MCF 10A (cell line): ENCODE measurements around the gene MYO1D. TPM values are rescaled to one million over a fixed set of nuclear protein-coding genes. Genes with fewer than 3 reads are reported as not detected.

Experiments
- BruUV-seq: library from RNA; stranded (reverse); fragments of 400-500 nt; replicated peaks from 2 replicates; lab custom pipeline; 2021; lab: Mats Ljungman, UMichigan
- CTCF ChIA-PET: fragments of 300-600 bp; sonication (Branson Sonifier 250); formaldehyde crosslinking; extraction: SDS; loops from one replicate; lab custom pipeline; 2021; ENCODE audit warnings: antibody characterized with exemption, inconsistent platforms; lab: Yijun Ruan, JAX
- POLR2A ChIA-PET: fragments of 300-600, 350-650 bp; sonication (Branson Sonifier 250); formaldehyde crosslinking; extraction: SDS; loops from one replicate; lab custom pipeline; 2020; ENCODE audit warnings: antibody characterized with exemption, inconsistent platforms; lab: Yijun Ruan, JAX
- DNase-seq: peaks from one replicate; pipeline ENCODE4 v3.0.0-alpha.2; 2018; ENCODE audit not compliant: unreplicated experiment
- H3K27ac Mint-ChIP-seq: one replicate; pipeline ENCODE4 v1.8.0; 2022; ENCODE audit warnings: mild to moderate bottlenecking, low read depth, mixed read lengths; ENCODE audit not compliant: unreplicated experiment
- H3K27me3 Mint-ChIP-seq: one replicate; pipeline ENCODE4 v1.8.0; 2022; ENCODE audit warnings: mixed read lengths; ENCODE audit not compliant: insufficient read depth, unreplicated experiment
- H3K36me3 Mint-ChIP-seq: one replicate; pipeline ENCODE4 v1.8.0; 2022; ENCODE audit warnings: mild to moderate bottlenecking, moderate library complexity, mixed read lengths; ENCODE audit not compliant: insufficient read depth, unreplicated experiment
- H3K4me1 Mint-ChIP-seq: one replicate; pipeline ENCODE4 v1.8.0; 2022; ENCODE audit warnings: mixed read lengths; ENCODE audit not compliant: insufficient read depth, unreplicated experiment
- H3K4me3 Mint-ChIP-seq: one replicate; pipeline ENCODE4 v1.8.0; 2022; ENCODE audit warnings: mild to moderate bottlenecking, moderate library complexity, mixed read lengths; ENCODE audit not compliant: unreplicated experiment
- H3K9me3 Mint-ChIP-seq: one replicate; pipeline ENCODE4 v1.8.0; 2022; ENCODE audit warnings: mixed read lengths; ENCODE audit not compliant: unreplicated experiment
- intact Hi-C: fragments of 100-400 bp; cut with micrococcal nuclease; formaldehyde crosslinking; loops from 2 replicates; pipeline ENCODE4 v1.14.1; 2022
- total RNA-seq: library from RNA; stranded (reverse); gene quantifications from 2 replicates; pipeline ENCODE4 v1.2.3, GENCODE V29; 2022
- TF ChIP-seq, protein P1 (sequence below): fragments of 200-600 bp; IDR thresholded peaks from one replicate; pipeline ENCODE4 v1.8.0; 2022; ENCODE audit warnings: antibody characterized with exemption, mild to moderate bottlenecking; ENCODE audit not compliant: unreplicated experiment

MYO1D gene
- total RNA-seq, 1 experiment from 2014 or later, result 30.5 TPM

DNA sequence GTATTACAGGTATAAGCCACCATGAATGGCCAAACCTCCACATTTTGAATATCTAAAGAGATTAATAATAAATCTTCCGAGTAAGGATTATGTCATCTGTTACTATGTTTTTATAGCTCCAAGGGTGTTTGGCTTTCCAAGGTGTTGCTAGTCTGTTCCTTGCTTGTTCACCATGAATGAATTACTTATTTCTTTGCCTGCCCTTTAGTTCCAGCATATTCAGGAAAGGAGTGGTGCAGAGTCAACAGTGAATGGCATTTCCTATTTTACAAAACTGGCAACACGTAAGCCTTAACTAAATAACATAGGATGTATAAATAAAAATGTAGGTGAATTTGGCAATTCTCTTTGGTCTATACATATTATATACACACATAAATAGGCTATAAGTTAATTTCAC lies 70.3 kb downstream of the MYO1D start:
- Mint-ChIP-seq H3K4me3 (no peak overlapping the region), H3K27me3 (no peaks in the 10 kb centered on the region), H3K27ac (no peak overlapping the region), H3K36me3 (no peaks in the 10 kb centered on the region), H3K9me3 (no peaks in the 10 kb centered on the region), H3K4me1 (peaks cover 9% of the 10 kb centered on the region)
- BruUV-seq, result no TSS peak
- POLR2A ChIA-PET, result interaction anchor here (0.6 to 1.6 kb wide), 2 partner anchors 22 to 45 kb away, joined by 3 to 8 read pairs; no protein-coding TSS in a partner anchor
- TF ChIP-seq, protein P1, sequence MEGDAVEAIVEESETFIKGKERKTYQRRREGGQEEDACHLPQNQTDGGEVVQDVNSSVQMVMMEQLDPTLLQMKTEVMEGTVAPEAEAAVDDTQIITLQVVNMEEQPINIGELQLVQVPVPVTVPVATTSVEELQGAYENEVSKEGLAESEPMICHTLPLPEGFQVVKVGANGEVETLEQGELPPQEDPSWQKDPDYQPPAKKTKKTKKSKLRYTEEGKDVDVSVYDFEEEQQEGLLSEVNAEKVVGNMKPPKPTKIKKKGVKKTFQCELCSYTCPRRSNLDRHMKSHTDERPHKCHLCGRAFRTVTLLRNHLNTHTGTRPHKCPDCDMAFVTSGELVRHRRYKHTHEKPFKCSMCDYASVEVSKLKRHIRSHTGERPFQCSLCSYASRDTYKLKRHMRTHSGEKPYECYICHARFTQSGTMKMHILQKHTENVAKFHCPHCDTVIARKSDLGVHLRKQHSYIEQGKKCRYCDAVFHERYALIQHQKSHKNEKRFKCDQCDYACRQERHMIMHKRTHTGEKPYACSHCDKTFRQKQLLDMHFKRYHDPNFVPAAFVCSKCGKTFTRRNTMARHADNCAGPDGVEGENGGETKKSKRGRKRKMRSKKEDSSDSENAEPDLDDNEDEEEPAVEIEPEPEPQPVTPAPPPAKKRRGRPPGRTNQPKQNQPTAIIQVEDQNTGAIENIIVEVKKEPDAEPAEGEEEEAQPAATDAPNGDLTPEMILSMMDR, result no peak
- intact Hi-C loops, result no loop called here
- no peak for DNase-seq
- CTCF ChIA-PET, result interaction anchor here (0.5 to 2.7 kb wide), 4 partner anchors 23 to 363 kb away, joined by 3 to 26 read pairs (median 4); partner anchors contain the start of genes MYO1D and PSMD11

DNA sequence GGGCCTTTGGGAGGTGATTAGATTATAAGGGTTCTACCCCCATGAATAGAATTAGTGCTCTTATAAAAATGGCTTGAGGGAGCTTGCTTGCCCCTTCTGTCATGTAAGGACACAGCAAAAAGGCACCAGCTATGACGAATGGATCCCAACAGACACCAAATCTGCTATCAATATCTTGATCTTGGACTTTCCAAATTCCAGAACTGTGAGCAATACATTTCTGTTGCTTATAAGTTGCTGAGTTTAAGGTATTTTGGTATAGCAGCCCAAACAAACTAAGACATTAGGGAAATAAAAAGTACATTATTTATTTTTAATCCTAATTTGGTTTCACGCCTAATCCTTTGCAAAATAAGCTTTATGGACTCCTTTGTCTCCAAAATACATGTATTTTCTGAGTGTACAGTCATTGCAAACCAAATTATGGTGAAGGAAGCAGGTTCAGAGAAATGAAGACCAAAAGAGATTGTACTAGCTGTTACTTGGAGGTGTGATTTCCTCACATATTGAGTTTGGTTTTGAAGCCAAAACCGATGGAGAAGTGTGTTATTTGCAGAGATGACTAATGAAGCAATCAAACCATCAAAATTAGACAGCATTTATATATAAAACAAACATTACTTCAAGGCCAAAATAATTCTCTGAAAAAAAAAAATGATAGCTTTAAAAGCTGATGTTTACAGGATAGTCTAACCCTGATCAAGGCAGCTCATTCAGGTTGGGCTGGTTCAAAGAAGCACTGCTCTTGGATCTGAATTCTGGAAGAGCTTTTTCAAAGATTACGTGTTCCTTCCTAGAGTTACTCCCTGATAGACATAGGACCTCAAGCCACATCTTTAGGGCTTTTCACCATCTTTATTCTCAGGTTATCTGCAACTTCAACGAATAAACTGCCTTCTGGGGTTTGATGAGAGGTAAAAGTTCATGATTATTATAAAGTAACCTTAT lies 71.6 kb downstream of the MYO1D start:
- TF ChIP-seq, protein P1, result no peak
- no peak overlapping the region for H3K4me3 Mint-ChIP-seq
- no peaks in the 10 kb centered on the region for H3K9me3 Mint-ChIP-seq
- ChIA-PET CTCF (interaction anchor here (0.6 to 2.7 kb wide), 5 partner anchors 22 to 176 kb away, joined by 3 to 26 read pairs (median 3); partner anchors contain the start of gene MYO1D), POLR2A (interaction anchor here (0.7 to 1.6 kb wide), 6 partner anchors 22 to 93 kb away, joined by 3 to 8 read pairs (median 4); partner anchors contain the start of gene MYO1D)
- peaks cover 9% of the 10 kb centered on the region for H3K4me1 Mint-ChIP-seq
- DNase-seq, result no peak
- BruUV-seq, result no TSS peak
- H3K36me3 Mint-ChIP-seq, result no peaks in the 10 kb centered on the region
- intact Hi-C loops, result no loop called here
- H3K27me3 Mint-ChIP-seq, result no peaks in the 10 kb centered on the region
- H3K27ac Mint-ChIP-seq, result peak overlapping the region; percentile 33

DNA sequence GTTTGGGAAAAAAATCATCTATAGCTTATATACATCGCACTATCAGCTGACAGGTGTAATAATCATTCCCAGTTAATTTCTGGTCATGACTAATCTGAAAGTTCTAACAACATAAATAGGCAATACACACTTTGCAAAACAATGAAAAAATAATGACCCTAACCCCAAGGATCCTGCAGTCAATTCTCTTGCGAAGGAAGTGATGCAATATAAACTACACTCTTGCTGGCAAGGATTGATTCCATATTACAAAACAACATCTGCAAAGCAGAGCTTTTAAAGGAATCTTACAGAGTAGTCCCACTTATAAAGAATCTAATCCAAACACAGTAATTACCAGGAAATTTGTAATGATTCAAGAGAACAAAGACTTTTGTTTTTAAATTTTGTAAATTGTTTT lies 73.4 kb downstream of the MYO1D start:
- BruUV-seq, result no TSS peak
- Mint-ChIP-seq H3K36me3 (no peaks in the 10 kb centered on the region), H3K27me3 (no peaks in the 10 kb centered on the region), H3K27ac (no peak overlapping the region), H3K9me3 (no peaks in the 10 kb centered on the region), H3K4me1 (peaks cover 9% of the 10 kb centered on the region), H3K4me3 (no peak overlapping the region)
- POLR2A ChIA-PET, result interaction anchor here (0.9 to 2.2 kb wide), 3 partner anchors 10 to 74 kb away, joined by 3 to 15 read pairs (median 4); partner anchors contain the start of gene MYO1D
- CTCF ChIA-PET, result interaction anchor here (0.6 to 5.0 kb wide), 7 partner anchors 21 to 358 kb away, joined by 3 to 26 read pairs (median 3); no protein-coding TSS in a partner anchor
- DNase-seq, result peak; percentile 21
- TF ChIP-seq, protein P1, result no peak
- intact Hi-C loops, result no loop called here

DNA sequence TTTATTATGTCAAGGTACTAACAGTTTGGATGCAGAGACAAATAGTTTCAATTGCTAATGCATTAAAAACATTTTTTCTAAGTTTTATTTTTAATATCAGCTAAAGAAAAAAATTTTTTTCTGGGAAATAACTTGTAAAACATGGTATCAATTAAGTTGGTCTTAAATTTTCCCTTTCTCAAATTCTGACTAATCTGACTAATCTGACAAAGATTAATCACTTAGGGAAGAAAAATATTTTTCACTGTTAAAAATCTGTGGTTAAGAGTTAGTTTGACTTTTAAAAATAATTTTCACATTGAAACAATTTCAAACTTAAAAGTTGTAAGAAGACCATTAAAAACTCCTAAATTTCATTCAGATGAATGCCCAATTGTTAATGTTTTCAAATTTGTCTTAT lies 74.6 kb downstream of the MYO1D start:
- DNase-seq, result no peak
- TF ChIP-seq, protein P1, result no peak
- H3K36me3 Mint-ChIP-seq, result no peaks in the 10 kb centered on the region
- intact Hi-C loops, result no loop called here
- no TSS peak for BruUV-seq
- ChIA-PET CTCF (interaction anchor here (5.0 to 5.2 kb wide), 2 partner anchors 19 to 75 kb away, joined by 26 to 59 read pairs; partner anchors contain the start of gene MYO1D), POLR2A (interaction anchor here (0.6 to 2.2 kb wide), 3 partner anchors 26 to 321 kb away, joined by 4 to 15 read pairs (median 6); partner anchors contain the start of gene MYO1D)
- no peaks in the 10 kb centered on the region for H3K27me3 Mint-ChIP-seq
- H3K27ac Mint-ChIP-seq, result no peak overlapping the region
- no peaks in the 10 kb centered on the region for H3K9me3 Mint-ChIP-seq
- H3K4me1 Mint-ChIP-seq, result peaks cover 9% of the 10 kb centered on the region
- no peak overlapping the region for H3K4me3 Mint-ChIP-seq
